Activated CD8-positive, alpha-beta memory T cell treated with anti-CD3 and anti-CD28 coated beads for 48 hours (primary cell): Measurements from ENCODE around the gene NEU4.

ENCODE experiments used
- DNase-seq, 3 experiments: peaks; one replicate each; pipeline ENCODE4 v3.0.0-alpha.2; 2020; ENCODE audit warnings: low read depth in 2 of 3, low spot score in 2 of 3

The NEU4 gene

GRCh38 chr2:241862093-241862492 lies 53.1 kb downstream of the NEU4 start:
- no peak for DNase-seq

- DNase-seq, result no peak
These were observed 54.0 kb downstream of the NEU4 start for GRCh38 chr2:241862775-241863535.

- DNase-seq, result peak in 1 of 3 experiments; percentile 67
These were observed 54.6 kb downstream of the NEU4 start for GRCh38 chr2:241863536-241863954.

GRCh38 chr2:241864168-241864849 lies 55.3 kb downstream of the NEU4 start:
- no peak for DNase-seq

GRCh38 chr2:241864850-241865213 lies 55.8 kb downstream of the NEU4 start:
- no peak for DNase-seq

- DNase-seq, result no peak
These were observed 56.5 kb downstream of the NEU4 start for GRCh38 chr2:241865416-241865956.

- DNase-seq, result no peak
These were observed 57.2 kb downstream of the NEU4 start for GRCh38 chr2:241865957-241866789.
